CD4-positive, alpha-beta memory T cell (primary cell): ENCODE data around the gene SRCAP. TPM values are rescaled to one million over a fixed set of nuclear protein-coding genes. Genes with fewer than 3 reads are reported as not detected.

Experiments
- CTCF ChIA-PET: fragments of 350-600 bp; sonication (Branson Sonifier 250); formaldehyde crosslinking; loops from one replicate; lab custom pipeline; 2021; ENCODE audit warnings: inconsistent platforms; ENCODE audit not compliant: partially characterized antibody; lab: Charles Lee
- POLR2A ChIA-PET: fragments of 350-600 bp; sonication (Branson Sonifier 250); formaldehyde crosslinking; loops from one replicate; lab custom pipeline; 2021; ENCODE audit not compliant: partially characterized antibody; lab: Charles Lee
- DNase-seq, 5 donors: peaks; one replicate each; pipeline versions ENCODE4 v3.0.0 to v3.0.0-alpha.2; 2020 to 2022; ENCODE audit warnings: mixed read lengths in 1 of 5
- H3K27ac ChIP-seq: one replicate; pipeline ENCODE4 v1.7.0; 2013; ENCODE audit warnings: low read depth, low read length
- H3K27me3 ChIP-seq: 2 replicates; pipeline ENCODE4 v1.7.0; 2013; ENCODE audit warnings: mild to moderate bottlenecking, low read length, moderate library complexity; ENCODE audit not compliant: insufficient read depth
- H3K36me3 ChIP-seq: 2 replicates; pipeline ENCODE4 v1.7.0; 2013; ENCODE audit warnings: mild to moderate bottlenecking, low read length, moderate library complexity; ENCODE audit not compliant: insufficient read depth
- H3K4me1 ChIP-seq: 2 replicates; pipeline ENCODE4 v1.7.0; 2013; ENCODE audit warnings: mild to moderate bottlenecking, low read length, moderate library complexity; ENCODE audit not compliant: insufficient read depth
- H3K4me3 ChIP-seq, 2 donors: one replicate each; pipeline ENCODE4 v1.7.0; 2013; ENCODE audit warnings: low read length in 2 of 2, mild to moderate bottlenecking in 1 of 2
- H3K9me3 ChIP-seq, 2 donors: one replicate each; pipeline ENCODE4 v1.7.0; 2013; ENCODE audit warnings: low read length in 2 of 2, control low read depth in 1 of 2; ENCODE audit not compliant: control insufficient read depth in 1 of 2
- H3K27ac Mint-ChIP-seq, 7 donors: one replicate each; pipeline ENCODE4 v1.8.0; 2020 to 2021; ENCODE audit warnings: mixed read lengths in 7 of 7, mild to moderate bottlenecking in 6 of 7, inconsistent platforms in 3 of 7, moderate library complexity in 3 of 7
- H3K27me3 Mint-ChIP-seq, 2 donors: one replicate each; pipeline ENCODE4 v1.8.0; 2020 to 2021; ENCODE audit warnings: mixed read lengths in 2 of 2
- H3K36me3 Mint-ChIP-seq, 2 donors: one replicate each; pipeline ENCODE4 v1.8.0; 2020 to 2021; ENCODE audit warnings: mixed read lengths in 2 of 2, inconsistent platforms in 1 of 2, mild to moderate bottlenecking in 1 of 2
- H3K4me1 Mint-ChIP-seq, 4 donors: one replicate each; pipeline ENCODE4 v1.8.0; 2020 to 2021; ENCODE audit warnings: mixed read lengths in 4 of 4, mild to moderate bottlenecking in 1 of 4
- H3K4me3 Mint-ChIP-seq, 8 donors: one replicate each; pipeline ENCODE4 v1.8.0; 2020 to 2021; ENCODE audit warnings: mixed read lengths in 8 of 8, mild to moderate bottlenecking in 7 of 8, moderate library complexity in 6 of 8, inconsistent platforms in 3 of 8
- H3K9me3 Mint-ChIP-seq, 8 donors: one replicate each; pipeline ENCODE4 v1.8.0; 2020 to 2021; ENCODE audit warnings: mixed read lengths in 8 of 8, mild to moderate bottlenecking in 5 of 8, inconsistent platforms in 3 of 8, moderate library complexity in 1 of 8
- intact Hi-C: fragments of 100-400 bp; cut with micrococcal nuclease; formaldehyde crosslinking; loops from one replicate; pipeline ENCODE4 v1.15.1; 2023
- polyA plus RNA-seq, 2 donors: library from polyadenylated mRNA; unstranded; fragments of 300-500 nt; fragmentation: Illumina TruSeq; gene quantifications; one replicate each; pipeline ENCODE4 v1.2.3, GENCODE V29; 2021
- total RNA-seq, 2 experiments: library from RNA; stranded (reverse); gene quantifications; one replicate each; pipeline ENCODE4 v1.2.3, GENCODE V29; 2021

SRCAP gene
- total and polyA plus RNA-seq, 4 experiments from 2014 or later = 1.2 to 115 (median 68.3) TPM

DNA sequence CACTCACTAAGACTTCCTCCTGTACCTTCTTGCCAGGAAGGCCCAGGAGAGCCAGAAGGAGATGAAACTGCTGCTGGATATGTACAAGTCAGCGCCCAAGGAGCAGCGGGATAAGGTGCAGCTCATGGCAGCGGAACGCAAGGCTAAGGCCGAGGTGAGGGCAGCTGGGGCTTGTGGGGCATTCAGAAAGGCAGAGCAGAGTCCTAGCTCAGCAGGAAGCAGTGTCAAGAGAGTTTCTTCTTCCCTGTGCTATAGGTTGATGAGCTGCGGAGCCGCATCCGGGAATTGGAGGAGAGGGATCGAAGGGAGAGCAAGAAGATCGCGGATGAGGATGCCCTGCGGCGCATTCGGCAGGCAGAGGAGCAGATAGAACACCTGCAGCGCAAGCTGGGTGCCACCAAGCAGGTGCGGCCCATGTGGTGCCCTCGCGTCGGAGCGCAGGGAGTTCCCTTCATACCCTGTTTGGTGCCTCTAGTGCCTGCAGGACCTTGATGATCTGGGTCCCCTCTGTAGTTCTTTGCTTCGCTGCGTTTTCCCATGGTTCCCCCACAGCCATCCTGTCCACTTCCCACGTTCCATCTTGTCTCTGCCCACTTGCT lies 69.7 kb downstream of the SRCAP start:
- peaks cover 49 to 88% of the 10 kb centered on the region in 2 donors for H3K36me3 Mint-ChIP-seq

DNA sequence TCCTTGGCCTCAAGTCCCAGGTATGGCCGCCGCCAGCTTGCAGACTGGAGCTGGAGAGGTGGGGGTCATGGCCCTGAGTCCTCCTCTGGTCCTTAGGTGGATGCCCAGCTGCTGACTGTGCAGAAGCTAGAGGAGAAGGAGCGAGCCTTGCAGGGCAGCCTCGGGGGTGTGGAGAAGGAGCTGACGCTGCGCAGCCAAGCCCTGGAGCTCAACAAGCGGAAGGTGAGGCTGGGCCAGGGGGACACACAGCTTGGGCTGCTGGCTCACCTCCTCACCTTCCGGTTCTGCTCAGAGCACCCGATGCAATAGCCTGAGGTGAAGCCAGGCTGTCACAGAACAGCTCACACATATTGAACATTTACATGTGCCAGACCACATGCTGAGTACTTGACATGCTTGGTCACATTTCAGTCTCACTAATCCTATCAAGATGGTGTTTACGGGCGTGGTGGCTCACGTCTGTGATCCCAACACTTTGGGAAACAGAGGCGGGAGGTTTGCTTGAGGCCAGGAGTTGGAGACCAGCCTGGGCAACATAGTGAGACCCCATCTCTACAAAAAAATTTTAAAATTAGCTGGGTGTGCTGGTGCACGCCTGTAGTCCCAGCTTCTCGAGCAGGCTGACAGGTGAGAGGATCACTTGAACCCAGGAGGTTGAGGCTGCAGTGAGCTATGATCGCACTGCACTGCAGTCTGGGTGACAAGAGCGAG lies 70.6 kb downstream of the SRCAP start:
- H3K27me3 Mint-ChIP-seq = peaks cover 0 to 1% of the 10 kb centered on the region in 2 donors
- DNase-seq = no peak
- no peaks in the 10 kb centered on the region for H3K9me3 Mint-ChIP-seq
- no peak overlapping the region for H3K27ac Mint-ChIP-seq
- no peak overlapping the region for H3K4me3 ChIP-seq
- intact Hi-C loops = no loop called here
- H3K9me3 ChIP-seq = no peaks in the 10 kb centered on the region
- H3K4me1 Mint-ChIP-seq = peaks cover 9 to 15% (median 13%) of the 10 kb centered on the region in 4 donors
- H3K36me3 Mint-ChIP-seq = peaks cover 47 to 82% of the 10 kb centered on the region in 2 donors
- no peaks in the 10 kb centered on the region for H3K27me3 ChIP-seq
- H3K36me3 ChIP-seq = peaks cover 87% of the 10 kb centered on the region
- H3K4me1 ChIP-seq = no peaks in the 10 kb centered on the region
- ChIA-PET CTCF (interaction anchor here (1.3 kb wide), 1 partner anchor 76 kb away, joined by 3 read pairs; no protein-coding TSS in a partner anchor), POLR2A (interaction anchor here (0.7 to 1.9 kb wide), 2 partner anchors 22 to 212 kb away, joined by 3 to 6 read pairs; partner anchors contain the start of gene PHKG2)
- no peak overlapping the region for H3K4me3 Mint-ChIP-seq
- H3K27ac ChIP-seq = no peak overlapping the region

More for the DNA sequence above, 69.7 kb downstream of the SRCAP start:
- Mint-ChIP-seq H3K9me3 (no peaks in the 10 kb centered on the region), H3K4me3 (peak overlapping the region in 1 of 8 donors; percentile 15), H3K27me3 (peaks cover 0 to 1% of the 10 kb centered on the region in 2 donors), H3K27ac (no peak overlapping the region), H3K4me1 (peaks cover 11 to 18% (median 14%) of the 10 kb centered on the region in 4 donors)
- H3K27me3 ChIP-seq = no peaks in the 10 kb centered on the region
- CTCF ChIA-PET = interaction anchor here (0.7 to 1.3 kb wide), 2 partner anchors 75 to 133 kb away, joined by 3 read pairs; no protein-coding TSS in a partner anchor
- DNase-seq = no peak
- H3K36me3 ChIP-seq = peaks cover 95% of the 10 kb centered on the region
- intact Hi-C loops = no loop called here
- POLR2A ChIA-PET = interaction anchor here (0.8 to 1.9 kb wide), 2 partner anchors 21 to 45 kb away, joined by 3 to 6 read pairs; partner anchors contain the start of gene PHKG2
- no peak overlapping the region for H3K4me3 ChIP-seq
- no peaks in the 10 kb centered on the region for H3K9me3 ChIP-seq
- H3K27ac ChIP-seq = no peak overlapping the region
- peaks cover 6% of the 10 kb centered on the region for H3K4me1 ChIP-seq

DNA sequence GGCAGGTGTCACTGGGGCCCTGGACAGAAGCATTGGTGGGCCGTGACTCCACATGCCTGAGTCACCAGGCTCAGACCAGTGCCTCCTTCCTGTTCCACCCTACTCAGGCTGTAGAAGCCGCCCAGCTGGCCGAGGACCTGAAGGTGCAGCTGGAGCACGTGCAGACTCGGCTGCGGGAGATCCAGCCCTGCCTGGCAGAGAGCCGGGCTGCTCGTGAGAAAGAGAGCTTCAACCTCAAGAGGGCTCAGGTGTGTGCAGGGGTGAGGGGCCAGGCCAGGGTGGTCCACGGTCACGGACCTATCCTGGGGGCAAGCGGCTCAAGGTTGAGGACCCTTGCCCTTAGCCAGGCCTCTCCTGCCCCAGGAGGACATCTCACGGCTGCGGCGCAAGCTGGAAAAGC lies 72.8 kb downstream of the SRCAP start:
- Histone ChIP-seq H3K27me3 (no peaks in the 10 kb centered on the region), H3K27ac (no peak overlapping the region), H3K4me1 (peaks cover 12% of the 10 kb centered on the region), H3K36me3 (peaks cover 65% of the 10 kb centered on the region), H3K4me3 (no peak overlapping the region), H3K9me3 (no peaks in the 10 kb centered on the region)
- Mint-ChIP-seq H3K36me3 (peaks cover 31 to 70% of the 10 kb centered on the region in 2 donors), H3K27me3 (peaks cover 0 to 1% of the 10 kb centered on the region in 2 donors), H3K9me3 (no peaks in the 10 kb centered on the region), H3K4me1 (peaks cover 11 to 28% (median 19%) of the 10 kb centered on the region in 4 donors), H3K4me3 (no peak overlapping the region), H3K27ac (no peak overlapping the region)
- ChIA-PET POLR2A (no interaction called here), CTCF (interaction anchor here (1.2 kb wide), 1 partner anchor 42 kb away, joined by 3 read pairs; no protein-coding TSS in a partner anchor)
- DNase-seq = no peak
- intact Hi-C loops = no loop called here

DNA sequence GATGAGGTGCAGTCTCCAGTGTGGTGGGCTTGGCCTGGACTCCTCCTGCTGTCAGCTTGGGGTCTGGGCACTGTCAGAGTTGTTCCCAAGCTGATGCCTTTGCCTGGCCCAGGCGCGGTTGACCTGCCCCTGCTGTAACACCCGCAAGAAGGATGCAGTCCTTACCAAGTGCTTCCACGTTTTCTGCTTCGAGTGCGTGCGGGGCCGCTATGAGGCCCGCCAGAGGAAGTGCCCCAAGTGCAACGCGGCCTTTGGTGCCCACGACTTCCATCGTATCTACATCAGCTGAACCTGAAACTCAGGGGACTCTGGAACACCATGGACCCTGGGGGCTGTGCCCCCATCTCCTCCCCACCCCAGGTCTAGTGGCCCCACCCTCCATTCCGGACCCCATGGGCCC lies 74.9 kb downstream of the SRCAP start:
- no peak for DNase-seq
- ChIA-PET POLR2A (interaction anchor here (0.7 to 2.6 kb wide), 3 partner anchors 10 to 26 kb away, joined by 3 to 19 read pairs (median 3); no protein-coding TSS in a partner anchor), CTCF (no interaction called here)
- Mint-ChIP-seq H3K27me3 (peaks cover 0 to 1% of the 10 kb centered on the region in 2 donors), H3K27ac (peak overlapping the region in 1 of 7 donors; percentile 37), H3K4me3 (peak overlapping the region in 1 of 8 donors; percentile 27), H3K4me1 (peaks cover 14 to 32% (median 22%) of the 10 kb centered on the region in 4 donors), H3K9me3 (no peaks in the 10 kb centered on the region), H3K36me3 (peaks cover 21 to 49% of the 10 kb centered on the region in 2 donors)
- Histone ChIP-seq H3K4me3 (no peak overlapping the region), H3K9me3 (no peaks in the 10 kb centered on the region), H3K4me1 (peaks cover 12% of the 10 kb centered on the region), H3K27me3 (no peaks in the 10 kb centered on the region), H3K27ac (no peak overlapping the region), H3K36me3 (peaks cover 44% of the 10 kb centered on the region)
- intact Hi-C loops = no loop called here

DNA sequence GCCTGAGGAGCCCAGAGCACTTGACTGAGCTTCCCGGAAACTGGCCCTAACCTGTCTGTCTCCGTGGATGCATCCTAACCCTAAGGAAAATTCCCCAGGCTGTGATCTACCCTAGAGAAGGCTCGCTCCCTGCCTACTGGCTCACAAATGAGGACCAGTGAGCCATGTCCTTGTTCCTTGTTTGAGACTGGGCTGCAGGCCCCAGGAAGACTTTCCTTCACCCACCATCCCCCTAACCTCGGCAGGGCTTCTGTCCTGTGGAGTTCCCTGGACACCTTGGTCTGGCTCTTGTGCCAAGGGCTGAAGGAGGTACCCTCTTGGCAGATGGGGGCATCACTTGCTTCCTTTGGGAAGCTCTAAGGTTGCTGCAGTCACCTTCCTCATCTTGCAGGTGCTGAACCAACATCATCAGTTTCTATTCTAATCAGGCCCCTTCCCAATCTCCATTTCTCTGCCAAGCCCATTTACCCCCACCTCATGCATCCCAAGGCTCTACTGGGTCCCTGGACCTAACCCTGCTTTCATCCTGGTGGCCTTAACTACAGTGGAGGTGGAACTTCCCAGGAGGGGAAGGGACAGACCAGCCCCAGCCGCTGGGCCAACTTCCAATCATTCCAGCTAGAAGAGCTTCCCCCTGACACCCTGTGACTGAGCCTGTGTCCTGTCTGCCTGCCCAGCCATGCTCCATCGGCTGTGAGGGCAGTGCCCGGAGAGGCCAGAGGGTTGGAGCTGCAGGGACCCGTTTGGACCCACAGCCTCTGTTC lies 75.6 kb downstream of the SRCAP start:
- H3K27ac Mint-ChIP-seq = peak overlapping the region in 5 of 7 donors; percentile 1 to 84 (median 63)
- ChIA-PET CTCF (interaction anchor here (1.0 kb wide), 1 partner anchor 11 kb away, joined by 3 read pairs; no protein-coding TSS in a partner anchor), POLR2A (interaction anchor here (0.7 to 2.6 kb wide), 8 partner anchors 9 to 299 kb away, joined by 3 to 19 read pairs (median 4); partner anchors contain the start of genes PHKG2, ZNF646 and ZNF668)
- peaks cover 37% of the 10 kb centered on the region for H3K36me3 ChIP-seq
- H3K4me1 Mint-ChIP-seq = peaks cover 14 to 32% (median 22%) of the 10 kb centered on the region in 4 donors
- H3K4me3 ChIP-seq = peak overlapping the region in 1 of 2 donors; percentile 64
- no peak overlapping the region for H3K27ac ChIP-seq
- peaks cover 12% of the 10 kb centered on the region for H3K4me1 ChIP-seq
- intact Hi-C loops = loop anchor here (1.0 kb wide), 2 partner anchors 13 to 40 kb away; partner anchors contain the start of gene ZNF629
- peaks cover 17 to 42% of the 10 kb centered on the region in 2 donors for H3K36me3 Mint-ChIP-seq
- no peaks in the 10 kb centered on the region for H3K27me3 ChIP-seq
- DNase-seq = no peak
- H3K27me3 Mint-ChIP-seq = no peaks in the 10 kb centered on the region
- H3K9me3 ChIP-seq = no peaks in the 10 kb centered on the region
- peak overlapping the region in 7 of 8 donors; percentile 28 to 94 (median 94) for H3K4me3 Mint-ChIP-seq
- H3K9me3 Mint-ChIP-seq = no peaks in the 10 kb centered on the region

DNA sequence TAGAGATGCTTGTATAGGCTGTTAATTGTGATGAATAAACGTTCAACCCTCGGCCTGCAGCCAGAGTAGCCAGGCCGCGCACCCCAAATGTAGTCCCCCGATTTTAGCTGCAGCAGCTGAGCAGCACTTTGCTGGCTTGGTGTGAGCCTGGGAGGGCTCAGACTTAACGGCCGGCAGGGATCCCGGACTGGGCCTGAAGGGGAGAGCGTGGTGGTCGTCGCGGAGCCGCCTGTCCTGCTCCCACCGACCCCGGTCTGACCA lies 76.1 kb downstream of the SRCAP start:
- Mint-ChIP-seq H3K36me3 (peaks cover 17 to 39% of the 10 kb centered on the region in 2 donors), H3K4me1 (peaks cover 14 to 32% (median 22%) of the 10 kb centered on the region in 4 donors), H3K27ac (peak overlapping the region in 4 of 7 donors; percentile 54 to 84 (median 70)), H3K4me3 (peak overlapping the region; percentile 90 to 94 (median 94)), H3K9me3 (no peaks in the 10 kb centered on the region), H3K27me3 (no peaks in the 10 kb centered on the region)
- no peak overlapping the region for H3K27ac ChIP-seq
- no peak for DNase-seq
- intact Hi-C loops = loop anchor here (1.0 kb wide), 2 partner anchors 12 to 39 kb away; partner anchors contain the start of gene ZNF629
- ChIA-PET CTCF (interaction anchor here (1.0 kb wide), 1 partner anchor 12 kb away, joined by 3 read pairs; no protein-coding TSS in a partner anchor), POLR2A (interaction anchor here (0.7 to 2.6 kb wide), 8 partner anchors 8 to 299 kb away, joined by 3 to 19 read pairs (median 4); partner anchors contain the start of genes PHKG2, ZNF646 and ZNF668)
- H3K36me3 ChIP-seq = peaks cover 34% of the 10 kb centered on the region
- H3K4me1 ChIP-seq = peaks cover 12% of the 10 kb centered on the region
- no peaks in the 10 kb centered on the region for H3K9me3 ChIP-seq
- H3K27me3 ChIP-seq = no peaks in the 10 kb centered on the region
- peak overlapping the region; percentile 42 to 64 for H3K4me3 ChIP-seq
